Mesenteric fat pad (tissue), 1 donor: ENCODE results near the gene LIPN. TPM values are rescaled to one million over a fixed set of nuclear protein-coding genes. Genes with fewer than 3 reads are reported as not detected.
"Not testable (repeated sequence)": the region's sequence is repeated elsewhere in the genome, so short reads cannot be mapped to it uniquely, and the experiment has no call there.

ENCODE experiments used
- DNase-seq: peaks from one replicate; pipeline ENCODE4 v3.0.0-alpha.2; 2020; ENCODE audit warnings: low spot score
- long read RNA-seq: library from polyadenylated mRNA; unstranded; transcript quantifications from one replicate; pipeline ENCODE4 v2.0.0, GENCODE V29; 2020
- total RNA-seq: library from RNA; stranded (reverse); fragmentation: NEBNext Ultra II Directional; extraction: Animal tissue kit (Norgen Biotek cat#: 25700); gene quantifications from one replicate; pipeline ENCODE4 v1.2.1, GENCODE V29; 2021
- donor health status: DM: yes; HTN: yes; CAD: no.

The LIPN gene
- total RNA-seq = 0.74 TPM
- long read RNA-seq = 0 reads

- no peak for DNase-seq
These were observed at the start of gene LIPN for GRCh38 chr10:88759366-88760101. TSS of gene LIPN (plus strand) at chr10:88760020. CDS start at chr10:88761406, 1,386 bp downstream.

GRCh38 chr10:88715517-88715916 lies 44.3 kb upstream of the LIPN start:
- no peak for DNase-seq

- no peak for DNase-seq
These were observed 38.4 kb upstream of the LIPN start for GRCh38 chr10:88721392-88721791.

GRCh38 chr10:88725798-88726197 lies 34.0 kb upstream of the LIPN start:
- DNase-seq = no peak

GRCh38 chr10:88728107-88728763 lies 31.6 kb upstream of the LIPN start:
- DNase-seq = no peak

GRCh38 chr10:88730864-88731263 lies 29.0 kb upstream of the LIPN start:
- no peak for DNase-seq

- no peak for DNase-seq
These were observed 28.5 kb upstream of the LIPN start for GRCh38 chr10:88731296-88731695.

GRCh38 chr10:88733215-88733614 lies 26.6 kb upstream of the LIPN start:
- no peak for DNase-seq

- no peak for DNase-seq
These were observed 24.2 kb upstream of the LIPN start for GRCh38 chr10:88735661-88736060.

GRCh38 chr10:88741921-88742320 lies 17.9 kb upstream of the LIPN start:
- not testable (repeated sequence) for DNase-seq

- no peak for DNase-seq
These were observed 17.4 kb upstream of the LIPN start for GRCh38 chr10:88742448-88742847.

GRCh38 chr10:88744002-88744401 lies 15.8 kb upstream of the LIPN start:
- no peak for DNase-seq

GRCh38 chr10:88745633-88746032 lies 14.2 kb upstream of the LIPN start:
- no peak for DNase-seq

GRCh38 chr10:88754287-88754686 lies 5.5 kb upstream of the LIPN start:
- DNase-seq = no peak

GRCh38 chr10:88755753-88756152 lies 4.1 kb upstream of the LIPN start:
- no peak for DNase-seq

- DNase-seq = no peak
These were observed 3.2 kb upstream of the LIPN start for GRCh38 chr10:88756660-88757059.

- DNase-seq = no peak
These were observed 3.1 kb downstream of the LIPN start for GRCh38 chr10:88762906-88763305.

GRCh38 chr10:88763441-88763840 lies 3.6 kb downstream of the LIPN start:
- DNase-seq = no peak

GRCh38 chr10:88764110-88764509 lies 4.3 kb downstream of the LIPN start:
- no peak for DNase-seq

GRCh38 chr10:88765816-88766215 lies 6.0 kb downstream of the LIPN start:
- DNase-seq = no peak

GRCh38 chr10:88769384-88769783 lies 9.6 kb downstream of the LIPN start:
- no peak for DNase-seq

- DNase-seq = no peak
These were observed 21.4 kb downstream of the LIPN start for GRCh38 chr10:88781206-88781605.

- DNase-seq = no peak
These were observed 22.4 kb downstream of the LIPN start for GRCh38 chr10:88782222-88782621.
